OCI-LY3 (cell line): ENCODE measurements around the gene INO80D.
"Not testable (repeated sequence)": the region's sequence is repeated elsewhere in the genome, so short reads cannot be mapped to it uniquely, and the experiment has no call there.

ENCODE experiments used
- CTCF ChIP-seq: fragments of 200-600, 300-600 bp; sonication (generic); IDR thresholded peaks from 2 replicates; pipeline ENCODE4 v1.5.1; 2014; ENCODE audit warnings: antibody characterized with exemption, low read length, low read depth
- EZH2phosphoT487 ChIP-seq: fragments of 200-600 bp; shearing (Covaris generic); IDR thresholded peaks from 2 replicates; pipeline ENCODE4 v1.6.1; 2018; ENCODE audit warnings: antibody characterized with exemption, mixed run types, low read depth

DNA sequence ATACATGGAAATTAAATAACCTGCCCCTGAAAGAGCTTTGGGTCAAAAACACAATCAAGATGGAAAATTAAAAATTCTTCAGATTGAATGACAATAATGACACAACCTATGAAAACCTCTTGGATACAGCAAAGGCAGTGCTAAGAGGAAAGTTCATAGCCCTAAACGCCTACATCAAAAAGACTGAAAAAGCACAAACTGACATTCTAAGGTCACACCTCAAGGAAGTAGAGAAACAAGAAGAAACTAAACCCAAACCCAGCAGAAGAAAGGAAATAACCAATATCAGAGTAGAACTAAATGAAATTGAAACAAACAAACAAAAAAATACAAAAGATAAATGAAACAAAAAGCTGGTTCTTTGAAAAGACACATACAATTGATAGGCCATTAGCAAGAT lies 52.5 kb downstream of the INO80D start:
- TF ChIP-seq CTCF, EZH2phosphoT487: not testable (repeated sequence)
